Gastroesophageal sphincter (tissue), 3 donors: ENCODE data around the gene AKR1B15.

Experiments
- CTCF ChIP-seq, 4 experiments: fragments of 200-600 bp in 2 of 4; fragments of 450-650 bp in 2 of 4; sonication (generic) in 1 of 4; IDR thresholded peaks; one replicate each; pipeline ENCODE4 v1.5.1; 2017 to 2019; ENCODE audit warnings: antibody characterized with exemption in 4 of 4, mild to moderate bottlenecking in 2 of 4, moderate library complexity in 2 of 4
- EP300 ChIP-seq: sonication (generic); formaldehyde crosslinking; IDR thresholded peaks from one replicate; pipeline ENCODE4 v1.6.1; 2017; ENCODE audit warnings: antibody characterized with exemption, mild to moderate bottlenecking
- POLR2A ChIP-seq, 2 donors: fragments of 450-650 bp; IDR thresholded peaks; one replicate each; pipeline ENCODE4 v1.6.1; 2017; ENCODE audit warnings: antibody characterized with exemption in 2 of 2, mild to moderate bottlenecking in 2 of 2, moderate library complexity in 1 of 2

- TF ChIP-seq CTCF (IDR thresholded peaks at IDR 0.05) (peak; percentile 80 to 90 (median 86)), POLR2A (IDR thresholded peaks at IDR 0.05) (no peak), EP300 (no peak)
Observed at GRCh38 chr7:134605978-134606923, 57.3 kb downstream of the AKR1B15 start.
